ENCODE data around the gene CPLX4. TPM values are rescaled to one million over a fixed set of nuclear protein-coding genes. Genes with fewer than 3 reads are reported as not detected.

The CPLX4 gene
- total RNA-seq, 1 donor from 2014 or later, result not detected

- DNase-seq (ENCODE audit: low spot score, unreplicated experiment), result no peak
- H3K27ac Mint-ChIP-seq, result no peak overlapping the region
- peaks cover 23% of the 10 kb centered on the region for H3K9me3 Mint-ChIP-seq (ENCODE audit: low read depth)
- no peaks in the 10 kb centered on the region for H3K27me3 Mint-ChIP-seq
- H3K4me1 Mint-ChIP-seq (ENCODE audit: low read depth), result peaks cover 6% of the 10 kb centered on the region
- no peak for TF ChIP-seq CTCF (IDR thresholded peaks at IDR 0.05; ENCODE audit: unreplicated experiment)
- H3K4me3 Mint-ChIP-seq (ENCODE audit: low read depth), result no peak overlapping the region
- H3K36me3 Mint-ChIP-seq (ENCODE audit: insufficient read depth), result peaks cover 69% of the 10 kb centered on the region
These were observed 26.5 kb upstream of the CPLX4 start for GRCh38 chr18:59344996-59345395.

- Mint-ChIP-seq H3K27me3 (no peaks in the 10 kb centered on the region), H3K4me1 (ENCODE audit: low read depth) (peaks cover 6% of the 10 kb centered on the region), H3K9me3 (ENCODE audit: low read depth) (peaks cover 23% of the 10 kb centered on the region), H3K36me3 (ENCODE audit: insufficient read depth) (peaks cover 73% of the 10 kb centered on the region), H3K4me3 (ENCODE audit: low read depth) (no peak overlapping the region), H3K27ac (no peak overlapping the region)
- no peak for TF ChIP-seq CTCF (IDR thresholded peaks at IDR 0.05; ENCODE audit: unreplicated experiment)
- DNase-seq (ENCODE audit: low spot score, unreplicated experiment), result no peak
These were observed 25.5 kb upstream of the CPLX4 start for GRCh38 chr18:59343926-59344325.

- H3K4me3 Mint-ChIP-seq (ENCODE audit: low read depth), result no peak overlapping the region
- no peak for DNase-seq (ENCODE audit: low spot score, unreplicated experiment)
- no peak for TF ChIP-seq CTCF (IDR thresholded peaks at IDR 0.05; ENCODE audit: unreplicated experiment)
- H3K36me3 Mint-ChIP-seq (ENCODE audit: insufficient read depth), result peaks cover 79% of the 10 kb centered on the region
- peaks cover 6% of the 10 kb centered on the region for H3K4me1 Mint-ChIP-seq (ENCODE audit: low read depth)
- no peaks in the 10 kb centered on the region for H3K27me3 Mint-ChIP-seq
- peaks cover 23% of the 10 kb centered on the region for H3K9me3 Mint-ChIP-seq (ENCODE audit: low read depth)
- H3K27ac Mint-ChIP-seq, result no peak overlapping the region
These were observed 22.4 kb upstream of the CPLX4 start for GRCh38 chr18:59340817-59341216.

- Mint-ChIP-seq H3K4me3 (ENCODE audit: low read depth) (no peak overlapping the region), H3K27me3 (no peaks in the 10 kb centered on the region), H3K4me1 (ENCODE audit: low read depth) (peaks cover 6% of the 10 kb centered on the region), H3K36me3 (ENCODE audit: insufficient read depth) (peaks cover 78% of the 10 kb centered on the region), H3K9me3 (ENCODE audit: low read depth) (peaks cover 23% of the 10 kb centered on the region), H3K27ac (no peak overlapping the region)
- no peak for DNase-seq (ENCODE audit: low spot score, unreplicated experiment)
- no peak for TF ChIP-seq CTCF (IDR thresholded peaks at IDR 0.05; ENCODE audit: unreplicated experiment)
These were observed 21.9 kb upstream of the CPLX4 start for GRCh38 chr18:59340312-59340711.

GRCh38 chr18:59332986-59333385, 14.5 kb upstream of the CPLX4 start:
- H3K4me3 Mint-ChIP-seq (ENCODE audit: low read depth), result no peak overlapping the region
- H3K36me3 Mint-ChIP-seq (ENCODE audit: insufficient read depth), result peaks cover 28% of the 10 kb centered on the region
- no peak for TF ChIP-seq CTCF (IDR thresholded peaks at IDR 0.05; ENCODE audit: unreplicated experiment)
- no peaks in the 10 kb centered on the region for H3K4me1 Mint-ChIP-seq (ENCODE audit: low read depth)
- no peaks in the 10 kb centered on the region for H3K9me3 Mint-ChIP-seq (ENCODE audit: low read depth)
- no peak for DNase-seq (ENCODE audit: low spot score, unreplicated experiment)
- peak overlapping the region; percentile 81 for H3K27ac Mint-ChIP-seq
- H3K27me3 Mint-ChIP-seq, result no peaks in the 10 kb centered on the region

All from progenitor cell of endocrine pancreas (in vitro differentiated cells).